Smooth muscle cell (in vitro differentiated cells): ENCODE results near the gene DSE. TPM values are rescaled to one million over a fixed set of nuclear protein-coding genes. Genes with fewer than 3 reads are reported as not detected.

Source experiments
- DNase-seq: peaks from one replicate; lab custom pipeline; 2025; ENCODE audit not compliant: unreplicated experiment; lab: John Stamatoyannopoulos, UW
- H2AFZ ChIP-seq: fragments of 200-600 bp; sonication (generic); 2 replicates; pipeline ENCODE4 v1.6.0; 2016; ENCODE audit warnings: antibody characterized with exemption, low read depth, mild to moderate bottlenecking
- H3F3A ChIP-seq: fragments of 200-600 bp; sonication (generic); 2 replicates; pipeline ENCODE4 v1.6.0; 2017; ENCODE audit warnings: antibody characterized with exemption, low read depth
- H3K27ac ChIP-seq: fragments of 200-600 bp; sonication (generic); 2 replicates; pipeline ENCODE4 v1.5.1; 2016; ENCODE audit warnings: low read depth, mild to moderate bottlenecking
- H3K27me3 ChIP-seq: fragments of 200-600 bp; sonication (generic); 2 replicates; pipeline ENCODE4 v1.6.1; 2016; ENCODE audit warnings: low read depth, mild to moderate bottlenecking
- H3K36me3 ChIP-seq: fragments of 200-600 bp; sonication (generic); 2 replicates; pipeline ENCODE4 v1.5.1; 2016; ENCODE audit warnings: low read depth
- H3K4me1 ChIP-seq: fragments of 200-600 bp; sonication (generic); 2 replicates; pipeline ENCODE4 v1.5.1; 2016; ENCODE audit warnings: low read depth
- H3K4me2 ChIP-seq: fragments of 200-600 bp; sonication (generic); 2 replicates; pipeline ENCODE4 v1.6.0; 2016; ENCODE audit warnings: mild to moderate bottlenecking
- H3K4me3 ChIP-seq: fragments of 200-600 bp; sonication (generic); 2 replicates; pipeline ENCODE4 v1.5.1; 2016; ENCODE audit warnings: mild to moderate bottlenecking
- H3K79me2 ChIP-seq: fragments of 200-600 bp; sonication (generic); 2 replicates; pipeline ENCODE4 v1.6.0; 2016; ENCODE audit warnings: low read depth, mild to moderate bottlenecking
- H3K9ac ChIP-seq: fragments of 200-600 bp; sonication (generic); 2 replicates; pipeline ENCODE4 v1.6.0; 2016; ENCODE audit warnings: low read depth
- H3K9me3 ChIP-seq: fragments of 200-600 bp; sonication (generic); replicated peaks from 2 replicates; pipeline ENCODE4 v1.5.1; 2016; ENCODE audit warnings: low read depth
- H4K20me1 ChIP-seq: fragments of 200-600 bp; sonication (generic); 2 replicates; pipeline ENCODE4 v1.6.0; 2016; ENCODE audit warnings: low read depth
- WGBS: methylation state at CpG from one replicate; pipeline ENCODE4 v1.1.7; 2016; ENCODE audit warnings: low lambda C conversion rate; 5-methylcytosine and 5-hydroxymethylcytosine counted together
- polyA plus RNA-seq: library from polyadenylated mRNA; unstranded; fragments of >200 nt; fragmentation: Nextera tagmentation; extraction: Ambion mirVana; gene quantifications from 2 replicates; pipeline ENCODE4 v1.2.1, GENCODE V29; 2016
- total RNA-seq: library from RNA; depleted of rRNA; stranded (reverse); fragments of >200 nt; gene quantifications from 2 replicates; pipeline ENCODE4 v1.2.3, GENCODE V29; 2014
- TF ChIP-seq, protein P1 (sequence below): fragments of 200-600 bp; sonication (generic); IDR thresholded peaks from 2 replicates; pipeline ENCODE4 v1.5.1; 2017; ENCODE audit warnings: borderline replicate concordance, mild to moderate bottlenecking, antibody characterized with exemption; ENCODE audit not compliant: insufficient read depth, poor library complexity, severe bottlenecking

DSE gene
- total and polyA plus RNA-seq, 2 experiments from 2014 or later, result 38.6 to 76.2 TPM

DNA sequence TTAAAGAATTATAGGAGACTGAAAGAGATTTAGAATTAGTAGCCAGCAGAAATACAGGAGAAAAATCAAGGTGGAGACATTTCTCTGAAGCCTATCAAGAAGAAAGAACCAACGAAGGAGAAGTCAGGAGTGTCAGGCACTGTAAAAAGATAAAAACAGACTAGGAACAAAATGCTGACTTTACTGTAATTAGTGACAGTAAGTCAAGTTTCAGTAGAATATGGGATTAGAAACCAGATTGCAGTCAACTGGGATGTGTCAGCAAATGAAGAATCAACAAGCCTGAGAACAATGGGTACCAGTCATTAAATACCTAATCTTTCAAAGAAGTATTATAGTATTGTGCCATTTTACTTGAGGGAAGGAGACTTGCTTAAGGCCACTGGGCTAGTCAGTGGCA is 112.0 kb downstream of the DSE start:
- DNase-seq, result no peak
- Histone ChIP-seq H3F3A (no peaks in the 10 kb centered on the region), H2AFZ (no peak overlapping the region), H3K9ac (no peak overlapping the region), H3K4me2 (no peak overlapping the region), H3K27ac (no peak overlapping the region), H4K20me1 (no peaks in the 10 kb centered on the region), H3K9me3 (no peaks in the 10 kb centered on the region), H3K36me3 (no peaks in the 10 kb centered on the region), H3K4me1 (no peaks in the 10 kb centered on the region), H3K79me2 (no peaks in the 10 kb centered on the region), H3K27me3 (no peaks in the 10 kb centered on the region), H3K4me3 (no peak overlapping the region)
- TF ChIP-seq, protein P1, sequence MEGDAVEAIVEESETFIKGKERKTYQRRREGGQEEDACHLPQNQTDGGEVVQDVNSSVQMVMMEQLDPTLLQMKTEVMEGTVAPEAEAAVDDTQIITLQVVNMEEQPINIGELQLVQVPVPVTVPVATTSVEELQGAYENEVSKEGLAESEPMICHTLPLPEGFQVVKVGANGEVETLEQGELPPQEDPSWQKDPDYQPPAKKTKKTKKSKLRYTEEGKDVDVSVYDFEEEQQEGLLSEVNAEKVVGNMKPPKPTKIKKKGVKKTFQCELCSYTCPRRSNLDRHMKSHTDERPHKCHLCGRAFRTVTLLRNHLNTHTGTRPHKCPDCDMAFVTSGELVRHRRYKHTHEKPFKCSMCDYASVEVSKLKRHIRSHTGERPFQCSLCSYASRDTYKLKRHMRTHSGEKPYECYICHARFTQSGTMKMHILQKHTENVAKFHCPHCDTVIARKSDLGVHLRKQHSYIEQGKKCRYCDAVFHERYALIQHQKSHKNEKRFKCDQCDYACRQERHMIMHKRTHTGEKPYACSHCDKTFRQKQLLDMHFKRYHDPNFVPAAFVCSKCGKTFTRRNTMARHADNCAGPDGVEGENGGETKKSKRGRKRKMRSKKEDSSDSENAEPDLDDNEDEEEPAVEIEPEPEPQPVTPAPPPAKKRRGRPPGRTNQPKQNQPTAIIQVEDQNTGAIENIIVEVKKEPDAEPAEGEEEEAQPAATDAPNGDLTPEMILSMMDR, result no peak
- 61% methylated on average over 1 of the region's 1 CpG for WGBS

DNA sequence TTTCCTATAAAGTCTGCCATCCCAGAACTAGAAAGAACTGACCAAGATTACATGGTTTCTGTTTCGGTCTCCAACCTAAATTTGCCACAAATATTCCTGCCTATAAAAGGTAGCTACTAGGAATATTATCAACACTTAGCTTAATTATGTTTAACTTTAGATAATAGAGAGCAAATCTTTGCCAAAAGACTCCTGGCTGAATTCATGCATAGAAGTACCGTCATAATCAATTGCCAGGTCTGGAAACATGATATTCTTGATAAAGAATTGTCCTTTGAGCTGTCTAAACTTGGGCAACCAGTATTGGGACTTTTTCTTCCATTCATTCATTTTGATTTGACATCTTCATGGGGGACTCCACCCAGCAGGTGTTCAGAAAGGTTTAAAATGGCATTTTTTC is 112.9 kb downstream of the DSE start:
- TF ChIP-seq, protein P1, result no peak
- H3K36me3 ChIP-seq, result no peaks in the 10 kb centered on the region
- no peaks in the 10 kb centered on the region for H3K4me1 ChIP-seq
- no peak overlapping the region for H3K27ac ChIP-seq
- no peak for DNase-seq
- H4K20me1 ChIP-seq, result no peaks in the 10 kb centered on the region
- H3K79me2 ChIP-seq, result no peaks in the 10 kb centered on the region
- no peak overlapping the region for H2AFZ ChIP-seq
- no peaks in the 10 kb centered on the region for H3F3A ChIP-seq
- no peak overlapping the region for H3K4me3 ChIP-seq
- H3K9me3 ChIP-seq, result no peaks in the 10 kb centered on the region
- 81% methylated on average over 2 of the region's 2 CpGs for WGBS
- H3K27me3 ChIP-seq, result no peaks in the 10 kb centered on the region
- no peak overlapping the region for H3K9ac ChIP-seq
- H3K4me2 ChIP-seq, result no peak overlapping the region

DNA sequence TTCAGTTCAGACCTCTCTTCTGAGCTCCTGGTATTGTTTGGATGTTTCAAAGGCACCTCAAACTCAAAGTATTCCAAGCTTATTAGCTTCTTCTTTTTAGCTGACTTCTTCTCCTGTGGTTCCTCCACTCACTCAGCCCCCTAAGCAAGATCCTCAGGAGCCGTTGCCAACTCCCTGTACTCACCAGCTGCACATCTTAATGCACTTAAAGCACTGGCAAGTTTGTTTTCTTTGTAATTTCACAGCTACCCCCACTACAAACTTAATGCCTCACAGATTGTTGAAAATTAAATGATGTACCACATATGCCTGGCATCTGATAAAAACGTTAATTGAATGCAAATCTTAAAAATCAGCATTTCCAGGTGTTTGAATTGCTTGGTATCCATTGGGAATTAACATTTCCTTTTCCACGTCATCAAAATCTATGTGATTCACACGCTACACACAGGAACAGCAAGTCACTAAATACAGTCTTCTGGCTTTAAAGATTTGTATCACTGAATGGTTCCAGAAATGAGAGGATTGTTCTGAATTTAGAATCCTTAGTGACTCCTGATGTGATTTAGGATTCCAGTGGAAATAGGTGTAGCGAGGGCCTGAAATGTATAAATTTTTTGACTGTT is 114.9 kb downstream of the DSE start:
- Histone ChIP-seq H3K79me2 (no peaks in the 10 kb centered on the region), H3K4me1 (no peaks in the 10 kb centered on the region), H3K27ac (no peak overlapping the region), H3K36me3 (no peaks in the 10 kb centered on the region), H3K27me3 (no peaks in the 10 kb centered on the region), H3K4me2 (no peak overlapping the region), H2AFZ (no peak overlapping the region), H3F3A (no peaks in the 10 kb centered on the region), H3K9ac (no peak overlapping the region), H3K9me3 (no peaks in the 10 kb centered on the region), H4K20me1 (no peaks in the 10 kb centered on the region), H3K4me3 (no peak overlapping the region)
- TF ChIP-seq, protein P1, result no peak
- DNase-seq, result no peak
- 76% methylated on average over 5 of the region's 5 CpGs for WGBS
